GM23338 (cell line): ENCODE results near the gene TNNC1. TPM values are rescaled to one million over a fixed set of nuclear protein-coding genes. Genes with fewer than 3 reads are reported as not detected.

Experiments used
- ATAC-seq: fragments of 200-7000 bp; cut with Tn5 transposase; 3 replicates; pipeline ENCODE4 v1.9.1; 2020
- DNase-seq: peaks from one replicate; pipeline ENCODE4 v3.0.0-alpha.2; 2015; ENCODE audit warnings: low spot score
- H2AFZ ChIP-seq: fragments of 200-600 bp; sonication (generic); 2 replicates; pipeline ENCODE4 v1.8.0; 2016; ENCODE audit warnings: antibody characterized with exemption, mild to moderate bottlenecking, moderate library complexity
- H3F3A ChIP-seq: fragments of 200-600 bp; sonication (generic); replicated peaks from 2 replicates; pipeline ENCODE4 v1.8.0; 2017; ENCODE audit warnings: antibody characterized with exemption, mixed run types, low read depth
- H3K27ac ChIP-seq: fragments of 200-600 bp; sonication (generic); 2 replicates; pipeline ENCODE4 v1.6.1; 2016; ENCODE audit warnings: low read depth
- H3K27me3 ChIP-seq: fragments of 200-600 bp; sonication (generic); 2 replicates; pipeline ENCODE4 v1.8.0; 2016; ENCODE audit warnings: mild to moderate bottlenecking, mixed run types, moderate library complexity; ENCODE audit not compliant: insufficient read depth
- H3K36me3 ChIP-seq: fragments of 200-600 bp; sonication (generic); 2 replicates; pipeline ENCODE4 v1.8.0; 2016; ENCODE audit warnings: mild to moderate bottlenecking; ENCODE audit not compliant: insufficient read depth
- H3K4me1 ChIP-seq: fragments of 200-600 bp; sonication (generic); 2 replicates; pipeline ENCODE4 v1.8.0; 2016; ENCODE audit warnings: mild to moderate bottlenecking, moderate library complexity; ENCODE audit not compliant: insufficient read depth
- H3K4me2 ChIP-seq: fragments of 200-600 bp; sonication (generic); 2 replicates; pipeline ENCODE4 v1.7.1; 2017; ENCODE audit warnings: mixed run types
- H3K4me3 ChIP-seq: fragments of 200-600 bp; sonication (generic); 2 replicates; pipeline ENCODE4 v1.6.1; 2016; ENCODE audit warnings: mixed run types
- H3K79me2 ChIP-seq: fragments of 200-600 bp; sonication (generic); replicated peaks from 2 replicates; pipeline ENCODE4 v1.8.0; 2017; ENCODE audit warnings: mild to moderate bottlenecking; ENCODE audit not compliant: insufficient read depth
- H3K9me2 ChIP-seq: fragments of 200-600 bp; sonication (generic); 2 replicates; pipeline ENCODE4 v1.8.0; 2017; ENCODE audit not compliant: insufficient read depth
- H4K20me1 ChIP-seq: fragments of 200-600 bp; sonication (generic); replicated peaks from 2 replicates; pipeline ENCODE4 v1.8.0; 2017; ENCODE audit warnings: mild to moderate bottlenecking; ENCODE audit not compliant: insufficient read depth
- H3K27ac Mint-ChIP-seq: 2 replicates; pipeline ENCODE4 v1.8.0; 2020; ENCODE audit warnings: inconsistent platforms, mild to moderate bottlenecking, moderate library complexity, mixed read lengths
- H3K27me3 Mint-ChIP-seq: 3 replicates; pipeline ENCODE4 v1.8.0; 2022; ENCODE audit warnings: low read depth, mild to moderate bottlenecking, moderate library complexity, mixed read lengths, inconsistent platforms; ENCODE audit not compliant: insufficient read depth, poor library complexity
- H3K36me3 Mint-ChIP-seq: 3 replicates; pipeline ENCODE4 v1.8.0; 2021; ENCODE audit warnings: low read depth, mild to moderate bottlenecking, inconsistent platforms, moderate library complexity, mixed read lengths
- H3K4me1 Mint-ChIP-seq: 3 replicates; pipeline ENCODE4 v1.8.0; 2020; ENCODE audit warnings: mild to moderate bottlenecking, inconsistent platforms, mixed read lengths
- H3K4me3 Mint-ChIP-seq: 3 replicates; pipeline ENCODE4 v1.8.0; 2021; ENCODE audit warnings: moderate library complexity, mild to moderate bottlenecking, inconsistent platforms, mixed read lengths
- H3K9me3 Mint-ChIP-seq: 3 replicates; pipeline ENCODE4 v1.8.0; 2020; ENCODE audit warnings: moderate library complexity, mild to moderate bottlenecking, inconsistent platforms, mixed read lengths
- EZH2phosphoT487 ChIP-seq: fragments of 200-600 bp; sonication (generic); IDR thresholded peaks from one replicate; pipeline ENCODE4 v1.8.1; 2018; ENCODE audit warnings: antibody characterized with exemption; ENCODE audit not compliant: unreplicated experiment
- JUNB ChIP-seq: IDR thresholded peaks from one replicate; pipeline ENCODE4 v1.6.1; 2016; ENCODE audit warnings: antibody characterized with exemption; ENCODE audit not compliant: unreplicated experiment
- POLR2AphosphoS5 ChIP-seq: IDR thresholded peaks from 2 replicates; pipeline ENCODE4 v1.6.1; 2016; ENCODE audit warnings: antibody characterized with exemption, low read depth
- ZNF114 ChIP-seq: fragments of 250-450 bp; sonication (Bioruptor Pico); IDR thresholded peaks from 2 replicates; pipeline ENCODE4 v1.5.0; 2020; ENCODE audit warnings: mild to moderate bottlenecking, moderate library complexity
- polyA plus RNA-seq: library from polyadenylated mRNA; unstranded; fragments of >200 nt; fragmentation: Nextera tagmentation; extraction: Ambion mirVana; gene quantifications from 2 replicates; pipeline ENCODE4 v1.2.1, GENCODE V29; 2016
- total RNA-seq: library from RNA; depleted of rRNA; stranded (reverse); fragments of >200 nt; shearing (Covaris generic); gene quantifications from 2 replicates; pipeline ENCODE4 v1.2.3, GENCODE V29; 2014
- TF ChIP-seq, protein P1 (sequence below): IDR thresholded peaks from 2 replicates; pipeline ENCODE4 v1.6.1; 2016; ENCODE audit warnings: antibody characterized with exemption
- TF ChIP-seq, protein P2 (sequence below): fragments of 250-450 bp; sonication (Bioruptor Pico); IDR thresholded peaks from 2 replicates; pipeline ENCODE4 v1.5.0; 2020; ENCODE audit warnings: mild to moderate bottlenecking, moderate library complexity
- TF ChIP-seq, protein P3 (sequence below): IDR thresholded peaks from one replicate; pipeline ENCODE4 v1.6.1; 2018; ENCODE audit warnings: antibody characterized with exemption; ENCODE audit not compliant: unreplicated experiment

TNNC1 gene
- total and polyA plus RNA-seq, 2 experiments from 2014 or later, result 6.5 to 6.9 TPM

DNA sequence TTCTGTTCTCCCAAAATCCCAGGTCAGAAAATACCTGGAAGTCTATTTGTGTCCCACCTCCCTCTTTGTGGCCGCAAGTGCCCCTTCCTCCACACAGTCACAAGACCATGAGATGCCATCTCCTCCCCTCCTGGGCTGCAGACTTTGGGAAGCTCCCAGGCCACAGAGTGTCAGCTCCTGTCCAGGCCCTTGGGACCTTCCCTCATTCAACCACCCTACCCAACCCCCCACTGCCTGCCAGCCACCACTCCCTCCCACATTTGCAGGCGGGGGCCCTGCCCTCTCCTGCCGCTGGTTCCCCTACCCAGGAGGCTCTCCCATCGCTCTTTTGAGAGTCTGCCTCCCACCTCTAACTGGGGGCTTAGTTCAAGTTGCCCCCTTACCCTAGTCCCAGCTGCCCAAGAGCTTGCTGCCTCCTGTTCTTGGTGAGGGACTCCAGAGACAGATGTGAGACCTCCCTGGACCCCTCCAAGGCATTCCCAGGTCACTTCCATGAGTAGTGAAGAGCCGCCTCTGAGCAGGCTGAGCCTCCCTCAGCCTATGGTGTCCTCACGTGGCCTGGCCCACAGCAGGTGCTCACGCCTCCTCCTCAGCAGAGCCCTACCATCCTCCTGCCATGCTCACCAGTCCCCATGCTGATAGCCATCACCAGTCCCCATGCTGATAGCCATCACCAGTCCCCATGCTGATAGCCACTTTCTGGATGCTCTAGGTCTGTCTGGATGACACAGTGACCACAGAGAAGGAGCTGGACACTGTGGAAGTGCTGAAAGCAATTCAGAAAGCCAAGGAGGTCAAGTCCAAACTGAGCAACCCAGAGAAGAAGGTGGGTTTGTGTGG, 25.4 kb upstream of the TNNC1 start:
- peaks cover 82% of the 10 kb centered on the region for H3K36me3 Mint-ChIP-seq
- no peak overlapping the region for H3K27ac Mint-ChIP-seq

DNA sequence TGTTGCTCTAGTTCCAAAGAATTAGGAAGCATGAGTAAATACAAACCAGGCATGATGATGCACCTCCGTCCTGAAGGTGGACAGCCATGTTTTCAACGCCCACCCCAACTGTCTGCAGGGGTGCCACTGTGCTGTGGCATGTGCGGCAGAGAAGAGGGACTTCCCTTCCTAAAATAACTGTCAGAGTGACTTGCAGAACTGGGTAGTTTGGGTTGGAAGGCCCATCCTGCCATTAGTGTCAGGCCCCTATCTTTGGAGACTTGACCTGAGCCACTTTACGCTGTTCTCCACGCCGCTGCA, 23.9 kb upstream of the TNNC1 start:
- no peak overlapping the region for H3K4me2 ChIP-seq
- 0 out of 2 replicates have a peak, but pooled peaks cover 10% of the 10 kb centered on the region for H3F3A ChIP-seq
- H3K4me1 Mint-ChIP-seq, result no peaks in the 10 kb centered on the region; the same call in 2 of the 3 replicates
- no peaks in the 10 kb centered on the region; the same call in 2 of the 3 replicates for H3K9me3 Mint-ChIP-seq
- H3K4me3 ChIP-seq, result no peak overlapping the region
- peaks cover 32% of the 10 kb centered on the region for H3K36me3 ChIP-seq
- peaks cover 7% of the 10 kb centered on the region; the same call in 1 of the 2 replicates for H4K20me1 ChIP-seq
- no peak overlapping the region for H3K4me3 Mint-ChIP-seq
- no peaks in the 10 kb centered on the region for H3K4me1 ChIP-seq
- no peak for DNase-seq
- no peaks in the 10 kb centered on the region for H3K79me2 ChIP-seq
- no peaks in the 10 kb centered on the region for H3K9me2 ChIP-seq
- peaks cover 91% of the 10 kb centered on the region for H3K36me3 Mint-ChIP-seq
- peaks cover 5% of the 10 kb centered on the region for H3K27me3 Mint-ChIP-seq
- no peak overlapping the region for H3K27ac ChIP-seq
- no peak overlapping the region for H3K27ac Mint-ChIP-seq
- ATAC-seq, result no peak
- H2AFZ ChIP-seq, result no peak overlapping the region
- no peaks in the 10 kb centered on the region for H3K27me3 ChIP-seq
- TF ChIP-seq, protein P1, sequence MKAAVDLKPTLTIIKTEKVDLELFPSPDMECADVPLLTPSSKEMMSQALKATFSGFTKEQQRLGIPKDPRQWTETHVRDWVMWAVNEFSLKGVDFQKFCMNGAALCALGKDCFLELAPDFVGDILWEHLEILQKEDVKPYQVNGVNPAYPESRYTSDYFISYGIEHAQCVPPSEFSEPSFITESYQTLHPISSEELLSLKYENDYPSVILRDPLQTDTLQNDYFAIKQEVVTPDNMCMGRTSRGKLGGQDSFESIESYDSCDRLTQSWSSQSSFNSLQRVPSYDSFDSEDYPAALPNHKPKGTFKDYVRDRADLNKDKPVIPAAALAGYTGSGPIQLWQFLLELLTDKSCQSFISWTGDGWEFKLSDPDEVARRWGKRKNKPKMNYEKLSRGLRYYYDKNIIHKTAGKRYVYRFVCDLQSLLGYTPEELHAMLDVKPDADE, result no peak
- TF ChIP-seq ZNF114 (CRISPR knock-in tag) (no peak), JUNB (no peak), EZH2phosphoT487 (no peak), POLR2AphosphoS5 (no peak)
- TF ChIP-seq, protein P2, sequence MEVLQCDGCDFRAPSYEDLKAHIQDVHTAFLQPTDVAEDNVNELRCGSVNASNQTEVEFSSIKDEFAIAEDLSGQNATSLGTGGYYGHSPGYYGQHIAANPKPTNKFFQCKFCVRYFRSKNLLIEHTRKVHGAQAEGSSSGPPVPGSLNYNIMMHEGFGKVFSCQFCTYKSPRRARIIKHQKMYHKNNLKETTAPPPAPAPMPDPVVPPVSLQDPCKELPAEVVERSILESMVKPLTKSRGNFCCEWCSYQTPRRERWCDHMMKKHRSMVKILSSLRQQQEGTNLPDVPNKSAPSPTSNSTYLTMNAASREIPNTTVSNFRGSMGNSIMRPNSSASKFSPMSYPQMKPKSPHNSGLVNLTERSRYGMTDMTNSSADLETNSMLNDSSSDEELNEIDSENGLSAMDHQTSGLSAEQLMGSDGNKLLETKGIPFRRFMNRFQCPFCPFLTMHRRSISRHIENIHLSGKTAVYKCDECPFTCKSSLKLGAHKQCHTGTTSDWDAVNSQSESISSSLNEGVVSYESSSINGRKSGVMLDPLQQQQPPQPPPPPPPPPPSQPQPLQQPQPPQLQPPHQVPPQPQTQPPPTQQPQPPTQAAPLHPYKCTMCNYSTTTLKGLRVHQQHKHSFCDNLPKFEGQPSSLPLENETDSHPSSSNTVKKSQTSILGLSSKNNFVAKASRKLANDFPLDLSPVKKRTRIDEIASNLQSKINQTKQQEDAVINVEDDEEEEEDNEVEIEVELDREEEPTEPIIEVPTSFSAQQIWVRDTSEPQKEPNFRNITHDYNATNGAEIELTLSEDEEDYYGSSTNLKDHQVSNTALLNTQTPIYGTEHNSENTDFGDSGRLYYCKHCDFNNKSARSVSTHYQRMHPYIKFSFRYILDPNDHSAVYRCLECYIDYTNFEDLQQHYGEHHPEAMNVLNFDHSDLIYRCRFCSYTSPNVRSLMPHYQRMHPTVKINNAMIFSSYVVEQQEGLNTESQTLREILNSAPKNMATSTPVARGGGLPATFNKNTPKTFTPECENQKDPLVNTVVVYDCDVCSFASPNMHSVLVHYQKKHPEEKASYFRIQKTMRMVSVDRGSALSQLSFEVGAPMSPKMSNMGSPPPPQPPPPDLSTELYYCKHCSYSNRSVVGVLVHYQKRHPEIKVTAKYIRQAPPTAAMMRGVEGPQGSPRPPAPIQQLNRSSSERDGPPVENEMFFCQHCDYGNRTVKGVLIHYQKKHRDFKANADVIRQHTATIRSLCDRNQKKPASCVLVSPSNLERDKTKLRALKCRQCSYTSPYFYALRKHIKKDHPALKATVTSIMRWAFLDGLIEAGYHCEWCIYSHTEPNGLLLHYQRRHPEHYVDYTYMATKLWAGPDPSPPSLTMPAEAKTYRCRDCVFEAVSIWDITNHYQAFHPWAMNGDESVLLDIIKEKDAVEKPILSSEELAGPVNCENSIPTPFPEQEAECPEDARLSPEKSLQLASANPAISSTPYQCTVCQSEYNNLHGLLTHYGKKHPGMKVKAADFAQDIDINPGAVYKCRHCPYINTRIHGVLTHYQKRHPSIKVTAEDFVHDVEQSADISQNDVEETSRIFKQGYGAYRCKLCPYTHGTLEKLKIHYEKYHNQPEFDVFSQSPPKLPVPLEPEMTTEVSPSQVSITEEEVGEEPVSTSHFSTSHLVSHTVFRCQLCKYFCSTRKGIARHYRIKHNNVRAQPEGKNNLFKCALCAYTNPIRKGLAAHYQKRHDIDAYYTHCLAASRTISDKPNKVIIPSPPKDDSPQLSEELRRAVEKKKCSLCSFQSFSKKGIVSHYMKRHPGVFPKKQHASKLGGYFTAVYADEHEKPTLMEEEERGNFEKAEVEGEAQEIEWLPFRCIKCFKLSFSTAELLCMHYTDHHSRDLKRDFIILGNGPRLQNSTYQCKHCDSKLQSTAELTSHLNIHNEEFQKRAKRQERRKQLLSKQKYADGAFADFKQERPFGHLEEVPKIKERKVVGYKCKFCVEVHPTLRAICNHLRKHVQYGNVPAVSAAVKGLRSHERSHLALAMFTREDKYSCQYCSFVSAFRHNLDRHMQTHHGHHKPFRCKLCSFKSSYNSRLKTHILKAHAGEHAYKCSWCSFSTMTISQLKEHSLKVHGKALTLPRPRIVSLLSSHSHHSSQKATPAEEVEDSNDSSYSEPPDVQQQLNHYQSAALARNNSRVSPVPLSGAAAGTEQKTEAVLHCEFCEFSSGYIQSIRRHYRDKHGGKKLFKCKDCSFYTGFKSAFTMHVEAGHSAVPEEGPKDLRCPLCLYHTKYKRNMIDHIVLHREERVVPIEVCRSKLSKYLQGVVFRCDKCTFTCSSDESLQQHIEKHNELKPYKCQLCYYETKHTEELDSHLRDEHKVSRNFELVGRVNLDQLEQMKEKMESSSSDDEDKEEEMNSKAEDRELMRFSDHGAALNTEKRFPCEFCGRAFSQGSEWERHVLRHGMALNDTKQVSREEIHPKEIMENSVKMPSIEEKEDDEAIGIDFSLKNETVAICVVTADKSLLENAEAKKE (CRISPR knock-in tag), result no peak
- TF ChIP-seq, protein P3, sequence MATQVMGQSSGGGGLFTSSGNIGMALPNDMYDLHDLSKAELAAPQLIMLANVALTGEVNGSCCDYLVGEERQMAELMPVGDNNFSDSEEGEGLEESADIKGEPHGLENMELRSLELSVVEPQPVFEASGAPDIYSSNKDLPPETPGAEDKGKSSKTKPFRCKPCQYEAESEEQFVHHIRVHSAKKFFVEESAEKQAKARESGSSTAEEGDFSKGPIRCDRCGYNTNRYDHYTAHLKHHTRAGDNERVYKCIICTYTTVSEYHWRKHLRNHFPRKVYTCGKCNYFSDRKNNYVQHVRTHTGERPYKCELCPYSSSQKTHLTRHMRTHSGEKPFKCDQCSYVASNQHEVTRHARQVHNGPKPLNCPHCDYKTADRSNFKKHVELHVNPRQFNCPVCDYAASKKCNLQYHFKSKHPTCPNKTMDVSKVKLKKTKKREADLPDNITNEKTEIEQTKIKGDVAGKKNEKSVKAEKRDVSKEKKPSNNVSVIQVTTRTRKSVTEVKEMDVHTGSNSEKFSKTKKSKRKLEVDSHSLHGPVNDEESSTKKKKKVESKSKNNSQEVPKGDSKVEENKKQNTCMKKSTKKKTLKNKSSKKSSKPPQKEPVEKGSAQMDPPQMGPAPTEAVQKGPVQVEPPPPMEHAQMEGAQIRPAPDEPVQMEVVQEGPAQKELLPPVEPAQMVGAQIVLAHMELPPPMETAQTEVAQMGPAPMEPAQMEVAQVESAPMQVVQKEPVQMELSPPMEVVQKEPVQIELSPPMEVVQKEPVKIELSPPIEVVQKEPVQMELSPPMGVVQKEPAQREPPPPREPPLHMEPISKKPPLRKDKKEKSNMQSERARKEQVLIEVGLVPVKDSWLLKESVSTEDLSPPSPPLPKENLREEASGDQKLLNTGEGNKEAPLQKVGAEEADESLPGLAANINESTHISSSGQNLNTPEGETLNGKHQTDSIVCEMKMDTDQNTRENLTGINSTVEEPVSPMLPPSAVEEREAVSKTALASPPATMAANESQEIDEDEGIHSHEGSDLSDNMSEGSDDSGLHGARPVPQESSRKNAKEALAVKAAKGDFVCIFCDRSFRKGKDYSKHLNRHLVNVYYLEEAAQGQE, result no peak

More for the DNA sequence above, 25.4 kb upstream of the TNNC1 start:
- no peak overlapping the region for H3K4me2 ChIP-seq
- DNase-seq, result no peak
- H3K4me1 ChIP-seq, result no peaks in the 10 kb centered on the region
- no peaks in the 10 kb centered on the region; the same call in 1 of the 2 replicates for H3K79me2 ChIP-seq
- no peak overlapping the region for H3K27ac ChIP-seq
- Mint-ChIP-seq H3K27me3 (peaks cover 6% of the 10 kb centered on the region), H3K4me1 (no peaks in the 10 kb centered on the region; the same call in 2 of the 3 replicates), H3K4me3 (no peak overlapping the region), H3K9me3 (no peaks in the 10 kb centered on the region; the same call in 2 of the 3 replicates)
- no peaks in the 10 kb centered on the region for H3K9me2 ChIP-seq
- H4K20me1 ChIP-seq, result peaks cover 12% of the 10 kb centered on the region
- H3K4me3 ChIP-seq, result no peak overlapping the region
- 0 out of 2 replicates have a peak, but pooled peaks cover 7% of the 10 kb centered on the region for H3F3A ChIP-seq
- H2AFZ ChIP-seq, result no peak overlapping the region
- ATAC-seq, result no peak
- no peaks in the 10 kb centered on the region for H3K27me3 ChIP-seq
- TF ChIP-seq, protein P1, result no peak
- H3K36me3 ChIP-seq, result peaks cover 21% of the 10 kb centered on the region
